GM12878 (cell line): ENCODE measurements around the gene SMC3. TPM values are rescaled to one million over a fixed set of nuclear protein-coding genes. Genes with fewer than 3 reads are reported as not detected.

ENCODE experiments used
- ATAC-seq: fragments of 200-7000 bp; cut with Tn5 transposase; 3 replicates; pipeline ENCODE4 v1.9.1; 2020; ENCODE audit warnings: mild to moderate bottlenecking, moderate library complexity
- BruUV-seq: library from RNA; stranded (reverse); fragments of 400-500 nt; replicated peaks from 2 replicates; lab custom pipeline; 2021; lab: Mats Ljungman, UMichigan
- CTCF ChIA-PET: fragments of 300-600 bp; sonication (Branson Sonifier 250); formaldehyde crosslinking; extraction: SDS; loops from one replicate; lab custom pipeline; 2021; ENCODE audit warnings: inconsistent platforms; lab: Yijun Ruan, JAX
- POLR2A ChIA-PET: fragments of 350-600 bp; formaldehyde crosslinking; extraction: SDS; loops from one replicate; lab custom pipeline; 2021; ENCODE audit warnings: inconsistent platforms; lab: Charles Lee
- RAD21 ChIA-PET: fragments of 300-600 bp; sonication (Branson Sonifier 250); formaldehyde crosslinking; loops from one replicate; lab custom pipeline; 2023; ENCODE audit warnings: antibody characterized with exemption; ENCODE audit not compliant: unreplicated experiment; lab: Charles Lee
- SMC1A ChIA-PET: fragments of 300-600 bp; sonication (Branson Sonifier 250); formaldehyde crosslinking; loops from one replicate; lab custom pipeline; 2023; ENCODE audit not compliant: unreplicated experiment, uncharacterized antibody; lab: Charles Lee
- DNase-seq: peaks from one replicate; pipeline ENCODE4 v3.0.0-alpha.2; 2011; ENCODE audit warnings: low read depth, low spot score
- FAIRE-seq: peaks from 3 replicates; lab custom pipeline; 2011; peaks lifted over from hg19 to GRCh38; lab: Jason Lieb, UNC
- H2AFZ ChIP-seq: 2 replicates; pipeline ENCODE4 v1.6.0; 2011; ENCODE audit warnings: low read depth, low read length, control low read depth; ENCODE audit not compliant: control insufficient read depth
- H3K27ac ChIP-seq: 2 replicates; pipeline ENCODE4 v1.5.1; 2011; ENCODE audit warnings: control low read depth; ENCODE audit not compliant: control insufficient read depth, insufficient read depth
- H3K27me3 ChIP-seq, 2 experiments: replicated peaks in 1 of 2; 2 replicates each; pipeline versions ENCODE4 v1.6.0 to v1.6.1; 2011; ENCODE audit warnings: low read length in 1 of 2; ENCODE audit not compliant: control insufficient read depth in 2 of 2, insufficient read depth in 2 of 2
- H3K36me3 ChIP-seq, 2 experiments: 2 replicates each; pipeline ENCODE4 v1.5.1; 2011; ENCODE audit warnings: low read length in 1 of 2; ENCODE audit not compliant: control insufficient read depth in 2 of 2, insufficient read depth in 2 of 2
- H3K4me1 ChIP-seq: 2 replicates; pipeline ENCODE4 v1.6.1; 2011; ENCODE audit warnings: mild to moderate bottlenecking, low read length, moderate library complexity, mixed read lengths; ENCODE audit not compliant: control insufficient read depth, insufficient read depth
- H3K4me2 ChIP-seq: 2 replicates; pipeline ENCODE4 v1.6.0; 2011; ENCODE audit warnings: control low read depth; ENCODE audit not compliant: control insufficient read depth, insufficient read depth
- H3K4me3 ChIP-seq: fragments of 200-600 bp; sonication (generic); 2 replicates; pipeline ENCODE4 v1.5.1; 2016
- H3K79me2 ChIP-seq: 2 replicates; pipeline ENCODE4 v1.6.0; 2011; ENCODE audit warnings: low read length; ENCODE audit not compliant: control insufficient read depth, insufficient read depth
- H3K9ac ChIP-seq: 2 replicates; pipeline ENCODE4 v1.8.0; 2011; ENCODE audit warnings: low read length, control low read depth, mixed read lengths; ENCODE audit not compliant: control insufficient read depth, insufficient read depth
- H3K9me3 ChIP-seq: replicated peaks from 3 replicates; pipeline ENCODE4 v1.5.1; 2011; ENCODE audit warnings: mild to moderate bottlenecking, low read length; ENCODE audit not compliant: control insufficient read depth, insufficient read depth
- H4K20me1 ChIP-seq: 2 replicates; pipeline ENCODE4 v1.6.0; 2011; ENCODE audit not compliant: control insufficient read depth, insufficient read depth
- MAX ChIP-seq: IDR thresholded peaks from 2 replicates; pipeline ENCODE4 v1.6.1; 2012; ENCODE audit warnings: low read depth, low read length, improper control_type of control experiment
- MLLT1 ChIP-seq: fragments of 450-650 bp; IDR thresholded peaks from 2 replicates; pipeline ENCODE4 v1.6.1; 2016; ENCODE audit warnings: mild to moderate bottlenecking
- MTA3 ChIP-seq: IDR thresholded peaks from 2 replicates; pipeline ENCODE4 v1.6.1; 2012; ENCODE audit warnings: low read length, inconsistent platforms, borderline replicate concordance
- ZBTB33 ChIP-seq: fragments of 450-650 bp; IDR thresholded peaks from 2 replicates; pipeline ENCODE4 v1.6.1; 2017; ENCODE audit warnings: mild to moderate bottlenecking
- ZNF207 ChIP-seq: fragments of 450-650 bp; IDR thresholded peaks from 2 replicates; pipeline ENCODE4 v1.6.1; 2014; ENCODE audit warnings: antibody characterized with exemption, mild to moderate bottlenecking, borderline replicate concordance
- WGBS: methylation state at CpG from one replicate; pipeline ENCODE4 v1.1.6; 2016; ENCODE audit warnings: low lambda C conversion rate; ENCODE audit not compliant: insufficient replicate concordance, insufficient coverage; ENCODE audit errors: missing lambda C conversion rate; 5-methylcytosine and 5-hydroxymethylcytosine counted together
- in situ Hi-C: fragments of 300-500 bp; cut with MboI; formaldehyde crosslinking; loops from 9 replicates; pipeline ENCODE4 v1.14.3; 2018; ENCODE audit warnings: mixed read lengths
- intact Hi-C: fragments of 100-400 bp; cut with micrococcal nuclease; formaldehyde crosslinking; loops from one replicate; pipeline ENCODE4 v1.14.2; 2022; ENCODE audit not compliant: unreplicated experiment
- polyA plus RNA-seq, 11 experiments: library from polyadenylated mRNA; depleted of rRNA in 4 of 11; unstranded in 6 of 11; stranded (reverse) in 5 of 11; fragments of >200 nt; fragmentation: Nextera tagmentation in 4 of 11; fragmentation: Illumina TruSeq in 1 of 11; extraction: Ambion mirVana in 4 of 11; extraction: Trizol in 1 of 11; gene quantifications; 1 replicate in 1 of 11; 2 replicates in 10 of 11; pipeline versions ENCODE4 v1.2.1 to v1.2.3, GENCODE V29; 2011 to 2016; ENCODE audit warnings: inconsistent platforms in 2 of 11, missing spikeins in 2 of 11, low read depth in 1 of 11
- total RNA-seq, 4 experiments: library from RNA; depleted of rRNA in 3 of 4; stranded (reverse); fragments of >200 nt in 3 of 4; fragmentation: Illumina TruSeq in 1 of 4; extraction: Trizol in 1 of 4; gene quantifications; 2 replicates each; pipeline versions ENCODE4 v1.2.1 to v1.2.3, GENCODE V29; 2013 to 2021

SMC3 gene
- total and polyA plus RNA-seq, 10 of the 15 experiments (the other 5 are each of a cell fraction or from before 2014, with no cell fraction given), result 30.4 to 123 (median 48.3) TPM

- DNase-seq, result no peak
- WGBS, result 58% methylated on average over 19 of the region's 19 CpGs
- BruUV-seq, result TSS peak; percentile 99
- H3K9me3 ChIP-seq, result no peaks in the 10 kb centered on the region
- 0 out of 2 replicates have a peak, but pooled peaks have one; percentile 66 for TF ChIP-seq MTA3
- peak; percentile 52; the same call in 1 of the 2 replicates for TF ChIP-seq MLLT1
- no peak for TF ChIP-seq MAX
- TF ChIP-seq ZNF207, result no peak
- peak; percentile 16; the same call in 1 of the 2 replicates for TF ChIP-seq ZBTB33
- TF ChIP-seq, all 136 proteins: peak for 3
- H3K79me2 ChIP-seq, result peaks cover 41% of the 10 kb centered on the region
- ChIA-PET SMC1A (interaction anchor here (0.6 to 3.6 kb wide), 12 partner anchors 14 to 838 kb away, joined by 3 to 17 read pairs (median 3); no protein-coding TSS in a partner anchor), CTCF (interaction anchor here (0.8 to 3.1 kb wide), 5 partner anchors 9 to 261 kb away, joined by 3 to 24 read pairs (median 6); partner anchors contain the start of gene SMNDC1), POLR2A (interaction anchor here (0.9 to 1.7 kb wide), 2 partner anchors 262 to 263 kb away, joined by 3 to 7 read pairs; partner anchors contain the start of gene SMNDC1), RAD21 (interaction anchor here (1.0 to 2.1 kb wide), 3 partner anchors 32 to 261 kb away, joined by 4 to 8 read pairs (median 5); partner anchors contain the start of gene SMNDC1)
- H3K4me2 ChIP-seq, result peak overlapping the region; percentile 96
- peak overlapping the region; percentile 92 for H2AFZ ChIP-seq
- ATAC-seq (no peak), FAIRE-seq (no peak)
- H3K27ac ChIP-seq, result peak overlapping the region; percentile 88
- no peaks in the 10 kb centered on the region; the same call in 1 of the 2 replicates for H4K20me1 ChIP-seq
- peak overlapping the region; percentile 70 for H3K4me3 ChIP-seq
- in situ Hi-C loops, result no loop called here
- H3K4me1 ChIP-seq, result peaks cover 9% of the 10 kb centered on the region
- intact Hi-C loops, result no loop called here
- H3K36me3 ChIP-seq, result no peaks in the 10 kb centered on the region
- peak overlapping the region; percentile 86 for H3K9ac ChIP-seq
- H3K27me3 ChIP-seq, result no peaks in the 10 kb centered on the region
Observed at GRCh38 chr10:110566472-110567200, 859 bp upstream of the SMC3 start.
